Mammary epithelial cell (primary cell): ENCODE measurements around the gene STK24.

Experiments
- CTCF ChIP-seq, 2 donors: IDR thresholded peaks in 1 of 2; conservative IDR thresholded peaks in 1 of 2; 2 replicates each; pipeline ENCODE4 v1.5.1; 2011 to 2012; ENCODE audit warnings: inconsistent platforms in 2 of 2, low read length in 2 of 2, mild to moderate bottlenecking in 2 of 2, control low read depth in 1 of 2, low read depth in 1 of 2; ENCODE audit not compliant: insufficient read depth in 1 of 2; ENCODE audit errors: extremely low read depth in 1 of 2
- EZH2 ChIP-seq: IDR thresholded peaks from 2 replicates; pipeline ENCODE4 v1.6.1; 2012; ENCODE audit warnings: low read length, inconsistent platforms, borderline replicate concordance

- TF ChIP-seq CTCF (conservative IDR thresholded peaks at IDR 0.05 in 1 of 2, IDR thresholded peaks at IDR 0.05 in 1 of 2; ENCODE audit: extremely low read depth in 1 of 2, insufficient read depth in 1 of 2, low read depth in 1 of 2, low read length in 2 of 2) (no peak), EZH2 (no peak)
Observed at GRCh38 chr13:98521461-98522247, 55.3 kb downstream of the STK24 start.
